GM19099 (cell line): ENCODE measurements around the gene SLC12A3.

Source experiments
- POLR2A ChIP-seq: IDR thresholded peaks from 3 replicates; pipeline ENCODE4 v1.6.1; 2011; ENCODE audit warnings: low read depth; ENCODE audit not compliant: insufficient read length; ENCODE audit errors: extremely low read depth

Gene SLC12A3

GRCh38 chr16:56915336-56916119 lies 50.5 kb downstream of the SLC12A3 start:
- TF ChIP-seq POLR2A = no peak

GRCh38 chr16:56916571-56917403 lies 51.8 kb downstream of the SLC12A3 start:
- peak; percentile 36 for TF ChIP-seq POLR2A

- no peak for TF ChIP-seq POLR2A
Observed at GRCh38 chr16:56918467-56919012, 53.5 kb downstream of the SLC12A3 start.

GRCh38 chr16:56919099-56919800 lies 54.2 kb downstream of the SLC12A3 start:
- no peak for TF ChIP-seq POLR2A

GRCh38 chr16:56921571-56921970 lies 56.6 kb downstream of the SLC12A3 start:
- no peak for TF ChIP-seq POLR2A

- TF ChIP-seq POLR2A = no peak
Observed at GRCh38 chr16:56923481-56924091, 58.6 kb downstream of the SLC12A3 start.

GRCh38 chr16:56927471-56927870 lies 62.5 kb downstream of the SLC12A3 start:
- TF ChIP-seq POLR2A = no peak

GRCh38 chr16:56929639-56930038 lies 64.6 kb downstream of the SLC12A3 start:
- no peak for TF ChIP-seq POLR2A

- no peak for TF ChIP-seq POLR2A
Observed at GRCh38 chr16:56930486-56931270, 65.7 kb downstream of the SLC12A3 start.

- TF ChIP-seq POLR2A = no peak
Observed at GRCh38 chr16:56931271-56931891, 66.4 kb downstream of the SLC12A3 start.

GRCh38 chr16:56931892-56932720 lies 67.1 kb downstream of the SLC12A3 start, which contains the start of gene HERPUD1:
Gene HERPUD1, plus strand, starts transcription at chr16:56932142. Its CDS starts 103 bp downstream, at chr16:56932245.
- peak; percentile 99 for TF ChIP-seq POLR2A
